Stimulated activated CD4-positive, alpha-beta T cell treated with anti-CD3 and anti-CD28 coated beads, Interleukin-4, amount 100 ng/mL, for 1 hour (primary cell): ENCODE data around the gene APBA2.

Experiments
- DNase-seq: peaks from one replicate; pipeline ENCODE4 v3.0.0-alpha.2; 2020

APBA2 gene

DNA sequence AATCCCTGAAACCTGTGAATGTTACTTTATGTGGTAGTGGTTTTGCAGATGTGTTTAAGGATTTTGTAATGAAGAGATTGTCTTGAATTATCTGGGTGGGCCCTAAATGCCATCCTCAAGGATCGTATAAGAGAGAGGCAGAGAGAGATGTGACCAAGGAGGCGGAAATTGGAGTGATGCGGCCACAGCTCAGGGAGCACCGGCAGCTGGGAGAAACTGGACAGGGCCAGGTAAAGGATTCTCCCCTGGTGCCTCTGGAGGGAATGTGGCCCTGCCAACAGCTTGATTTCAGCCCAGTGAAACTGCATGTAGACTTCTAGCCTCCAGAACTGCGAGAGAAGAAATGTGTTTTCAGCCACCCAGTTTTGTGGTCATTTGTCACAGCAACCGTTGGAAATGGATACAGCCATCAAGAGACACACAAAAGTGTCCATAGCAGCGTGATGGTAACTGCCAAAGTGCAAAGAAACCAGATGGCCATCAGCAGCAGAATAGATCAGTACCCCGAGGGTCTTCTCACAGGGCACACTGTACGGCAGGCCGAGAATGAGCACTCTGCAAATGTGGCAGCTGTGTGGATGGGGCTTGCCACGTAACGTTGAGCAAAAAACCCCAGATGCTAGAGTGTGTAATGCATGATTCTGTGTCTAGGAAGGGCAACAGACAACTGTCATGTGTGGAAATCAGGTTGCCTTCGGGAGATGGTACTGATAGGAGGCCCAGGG lies 12.2 kb downstream of the APBA2 start:
- no peak for DNase-seq

- no peak for DNase-seq
These were observed 13.4 kb downstream of the APBA2 start for GRCh38 chr15:28899061-28899738.

GRCh38 chr15:28900041-28900891 lies 14.5 kb downstream of the APBA2 start:
- DNase-seq, result no peak

DNA sequence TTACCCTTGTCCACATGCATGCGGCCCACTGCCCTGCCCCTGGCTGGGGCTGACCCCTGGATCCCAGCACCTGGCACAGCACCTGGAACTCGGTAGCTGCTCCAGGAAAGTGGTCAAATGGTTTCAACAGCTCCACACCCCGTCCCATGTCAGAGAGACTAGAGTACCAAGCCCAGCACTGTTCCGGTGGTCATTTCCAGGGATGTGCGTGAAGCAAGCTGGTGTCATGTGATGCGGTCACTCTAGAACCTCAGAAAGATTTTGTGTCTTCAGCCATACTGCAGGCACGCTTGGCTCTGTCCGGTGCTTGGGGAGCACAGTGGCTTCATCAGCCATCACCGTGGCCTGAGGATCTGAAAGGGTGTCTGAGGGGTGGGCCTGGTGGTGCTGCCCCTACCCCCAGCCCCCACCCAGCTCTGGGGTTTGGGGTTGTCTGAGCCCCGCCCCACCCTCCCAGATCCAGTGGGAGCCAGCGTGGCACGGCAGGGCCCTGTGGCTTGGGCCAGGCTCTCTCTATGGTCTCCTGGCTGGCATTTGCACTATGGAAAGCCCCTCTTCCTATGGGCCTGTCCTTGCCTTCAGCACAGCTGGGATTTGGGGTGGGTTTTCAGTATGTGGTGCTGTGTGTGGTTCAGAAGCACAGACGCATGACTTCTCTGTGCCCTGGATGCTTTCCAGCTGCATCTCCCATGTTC lies 15.3 kb downstream of the APBA2 start:
- DNase-seq, result no peak

- no peak for DNase-seq
These were observed 15.8 kb downstream of the APBA2 start for GRCh38 chr15:28901587-28901980.

DNA sequence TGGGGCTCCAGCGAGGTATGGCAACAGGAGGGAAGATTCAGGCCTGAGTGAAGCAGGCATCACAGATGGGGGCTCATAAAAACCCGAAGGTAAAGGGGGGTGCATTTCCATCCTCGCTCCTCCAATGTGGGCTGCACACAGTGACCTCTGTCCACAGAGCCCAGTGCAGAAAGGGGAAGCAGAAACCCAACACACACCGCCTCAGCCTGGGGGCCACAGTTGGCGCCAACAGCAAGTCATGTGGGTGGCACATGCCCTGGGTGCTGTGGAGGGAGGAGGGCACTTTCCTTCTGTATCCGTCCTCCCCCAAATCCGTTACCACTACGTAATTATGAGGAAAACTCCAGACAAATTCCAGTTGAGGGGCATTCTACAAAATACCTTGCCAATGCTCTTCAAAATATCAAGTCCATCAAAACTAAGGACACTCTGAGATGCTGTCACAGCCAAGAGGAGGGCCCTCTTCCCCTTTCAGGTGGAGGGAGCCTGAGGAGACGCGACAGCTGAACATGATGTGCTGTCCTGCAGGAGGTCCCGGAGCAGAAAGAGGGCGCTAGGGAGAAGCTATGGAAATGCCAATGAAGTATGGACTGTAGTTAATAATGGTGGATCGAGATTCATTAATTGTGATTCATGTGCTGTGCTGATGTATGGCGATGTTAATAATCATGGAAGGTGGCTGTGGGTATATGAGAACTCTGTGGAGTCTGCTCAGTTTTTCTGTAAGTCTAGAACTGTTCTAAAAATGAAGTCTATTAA lies 16.4 kb downstream of the APBA2 start:
- DNase-seq, result no peak

GRCh38 chr15:28902856-28903255 lies 17.1 kb downstream of the APBA2 start:
- DNase-seq, result no peak

DNA sequence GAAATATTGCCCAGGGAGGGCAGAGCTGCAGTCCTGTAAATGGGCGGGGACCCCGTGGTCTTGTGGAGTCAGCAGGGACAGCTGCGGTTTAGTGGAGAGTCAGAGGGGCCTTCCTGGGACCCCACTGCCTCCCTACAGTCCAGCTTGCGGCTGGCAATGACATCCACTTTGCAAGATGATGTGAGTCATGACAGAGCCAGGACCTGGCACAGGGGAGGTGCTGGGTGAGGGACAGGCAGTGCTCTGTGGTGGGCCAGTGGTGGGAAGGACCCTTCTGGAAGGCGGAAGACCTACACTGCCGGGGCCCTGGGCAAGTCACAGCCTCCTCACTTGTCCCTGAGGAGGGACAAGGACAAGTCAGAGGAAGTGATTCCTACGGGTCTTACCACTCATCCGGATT lies 17.8 kb downstream of the APBA2 start:
- no peak for DNase-seq

GRCh38 chr15:28904003-28904402 lies 18.2 kb downstream of the APBA2 start:
- DNase-seq, result no peak

DNA sequence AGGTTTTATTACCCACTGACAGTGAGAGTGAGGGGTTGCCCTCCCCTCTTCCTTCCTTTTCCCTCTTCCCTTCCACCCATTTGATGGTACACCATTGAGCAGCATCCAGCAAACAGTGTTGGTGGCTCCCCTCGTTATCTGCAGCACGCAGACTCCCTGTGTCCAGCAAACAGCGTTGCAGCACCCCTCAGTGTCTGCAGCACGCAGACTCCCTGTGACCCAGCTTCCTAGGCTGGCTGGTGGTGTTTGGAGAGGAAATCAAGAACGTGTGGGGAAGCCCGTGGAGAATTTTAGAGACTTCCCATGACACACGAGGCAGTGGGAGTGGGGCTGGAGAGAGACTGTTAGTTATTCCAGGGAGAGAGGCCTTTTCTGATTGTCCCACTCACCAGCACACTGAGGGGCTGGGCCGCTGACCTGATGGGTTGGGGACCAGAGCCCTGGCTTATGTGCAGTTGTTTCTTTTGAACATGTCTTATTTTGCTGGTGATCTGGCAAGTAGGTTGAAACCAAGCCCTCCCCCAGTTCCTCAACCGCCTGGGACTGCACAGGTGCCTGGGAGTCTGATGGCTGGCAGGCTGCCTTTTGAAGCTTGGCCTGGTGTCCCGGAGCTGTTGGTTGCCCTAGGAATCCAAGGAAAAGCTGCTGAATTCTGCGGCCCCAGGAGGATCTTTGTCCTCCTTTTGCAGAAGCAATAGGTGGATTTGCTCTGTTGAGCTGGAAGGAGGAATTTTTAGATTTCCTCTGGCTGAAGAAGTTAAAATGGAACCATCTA lies 19.0 kb downstream of the APBA2 start:
- DNase-seq, result no peak

GRCh38 chr15:28907338-28907960 lies 21.7 kb downstream of the APBA2 start:
- no peak for DNase-seq

DNA sequence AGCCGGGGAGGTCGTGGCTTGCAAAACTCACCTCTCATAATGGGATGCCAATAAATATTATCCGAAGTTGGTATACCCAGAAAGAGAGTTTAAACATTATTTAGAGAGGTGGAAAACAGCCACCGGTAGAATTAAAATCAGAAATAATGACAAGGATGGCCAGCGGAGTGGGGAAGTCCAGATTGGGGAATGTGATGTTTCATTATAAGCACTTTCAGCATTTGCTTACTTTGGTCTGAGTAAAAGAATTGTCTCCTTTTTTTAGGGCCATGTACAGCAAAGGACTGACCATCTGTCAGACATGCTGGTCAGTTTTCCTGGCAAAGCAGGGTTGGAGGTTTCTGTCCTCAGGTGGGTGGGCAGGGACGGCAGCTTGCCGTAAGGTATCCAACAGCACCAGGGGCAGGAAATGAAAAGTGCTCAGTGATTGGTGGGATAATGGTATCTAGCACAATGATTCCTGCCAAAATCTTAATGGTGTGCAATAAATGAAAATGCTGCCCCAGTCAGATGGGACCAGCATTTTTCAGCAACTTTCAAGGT lies 24.3 kb downstream of the APBA2 start:
- no peak for DNase-seq

- DNase-seq, result no peak
These were observed 25.6 kb downstream of the APBA2 start for GRCh38 chr15:28911310-28911931.

GRCh38 chr15:28912422-28912821 lies 26.6 kb downstream of the APBA2 start:
- no peak for DNase-seq

GRCh38 chr15:28913171-28913765 lies 27.5 kb downstream of the APBA2 start:
- no peak for DNase-seq

GRCh38 chr15:28914046-28914445 lies 28.3 kb downstream of the APBA2 start:
- no peak for DNase-seq

- no peak for DNase-seq
These were observed 28.8 kb downstream of the APBA2 start for GRCh38 chr15:28914483-28915023.

- no peak for DNase-seq
These were observed 29.5 kb downstream of the APBA2 start for GRCh38 chr15:28915041-28915810.

GRCh38 chr15:28915935-28916334 lies 30.2 kb downstream of the APBA2 start:
- DNase-seq, result no peak
